ENCODE data around the gene GGT6. TPM values are rescaled to one million over a fixed set of nuclear protein-coding genes. Genes with fewer than 3 reads are reported as not detected.

The GGT6 gene
- total and polyA plus RNA-seq, 2 of the 13 experiments (the other 11 are each of a cell fraction or from before 2014, with no cell fraction given) = 0.16 to 0.80 TPM

GRCh38 chr17:4573115-4573514 lies 12.7 kb upstream of the GGT6 start (continued):
- no peak for TF ChIP-seq LRRFIP1 (CRISPR knock-in tag; conservative IDR thresholded peaks at IDR 0.05)

- Histone ChIP-seq H3K27me3 (ENCODE audit: control insufficient read depth in 1 of 2, insufficient read depth in 2 of 2, low read length in 2 of 2) (no peaks in the 10 kb centered on the region), H4K20me1 (ENCODE audit: insufficient read depth, low read length) (no peaks in the 10 kb centered on the region), H3K79me2 (ENCODE audit: insufficient read depth, low read length) (no peaks in the 10 kb centered on the region), H2AFZ (ENCODE audit: low read length) (no peak overlapping the region), H3K9me3 (ENCODE audit: low read length) (no peaks in the 10 kb centered on the region), H3K4me2 (ENCODE audit: low read depth, low read length) (no peak overlapping the region), H3K36me3 (replicated peaks in 1 of 2; ENCODE audit: control insufficient read depth in 1 of 2, insufficient read depth in 2 of 2, low read length in 2 of 2) (no peaks in the 10 kb centered on the region), H3K4me1 (ENCODE audit: insufficient read depth, low read length) (peaks cover 69% of the 10 kb centered on the region), H3K9ac (ENCODE audit: insufficient read depth, low read depth, low read length) (no peak overlapping the region), H3K27ac (ENCODE audit: extremely low read length, insufficient read depth, low read length) (no peak overlapping the region), H3K4me3 (replicated peaks in 1 of 3; ENCODE audit: insufficient read depth in 1 of 3, low read depth in 2 of 3, low read length in 3 of 3) (no peak overlapping the region)
- ChIA-PET POLR2A (no interaction called here), CTCF (ENCODE audit: low intra/inter-chr PET ratio, low total read pairs) (no interaction called here)
- BruUV-seq (replicated peaks) = no TSS peak
- 59% methylated on average over 9 of the region's 9 CpGs for WGBS (ENCODE audit: low lambda C conversion rate)
- TF ChIP-seq KLF9 (CRISPR knock-in tag; IDR thresholded peaks at IDR 0.05; ENCODE audit: low read depth) (no peak), NR2F2 (IDR thresholded peaks at IDR 0.05; ENCODE audit: borderline replicate concordance, low read depth) (no peak), ZNF703 (CRISPR knock-in tag; IDR thresholded peaks at IDR 0.05; ENCODE audit: borderline replicate concordance) (no peak), HOXD1 (CRISPR knock-in tag; IDR thresholded peaks at IDR 0.05) (no peak), ZNF430 (CRISPR knock-in tag; IDR thresholded peaks at IDR 0.05) (no peak), ZNF354B (CRISPR knock-in tag; IDR thresholded peaks at IDR 0.05) (no peak), TCF7L2 (IDR thresholded peaks at IDR 0.05; ENCODE audit: low read depth, low read length) (no peak), ZKSCAN5 (CRISPR knock-in tag; IDR thresholded peaks at IDR 0.05) (no peak), RBM22 (optimal IDR thresholded peaks at IDR 0.05; ENCODE audit: low read length) (no peak), ZNF740 (CRISPR knock-in tag; IDR thresholded peaks at IDR 0.05) (no peak)
- DNase-seq (ENCODE audit: low spot score) (no peak), FAIRE-seq (no peak), ATAC-seq (no peak)
- intact Hi-C loops (cut with micrococcal nuclease; ENCODE audit: unreplicated experiment) = no loop called here
- in situ Hi-C loops (cut with HindIII; ENCODE audit: extremely low pct_ligation_motif_present, low pct_unique_long_range_greater_than_20kb) = no loop called here
Observed at GRCh38 chr17:4572131-4572530, 11.8 kb upstream of the GGT6 start.
